CD4-positive, alpha-beta T cell treated with Interleukin-15 for 1 hour (primary cell): ENCODE data around the gene RBM5.

ENCODE experiments used
- DNase-seq: peaks from one replicate; pipeline ENCODE4 v3.0.0-alpha.2; 2020

RBM5 gene

GRCh38 chr3:50140990-50141389, 52.3 kb downstream of the RBM5 start:
- DNase-seq: no peak

DNA sequence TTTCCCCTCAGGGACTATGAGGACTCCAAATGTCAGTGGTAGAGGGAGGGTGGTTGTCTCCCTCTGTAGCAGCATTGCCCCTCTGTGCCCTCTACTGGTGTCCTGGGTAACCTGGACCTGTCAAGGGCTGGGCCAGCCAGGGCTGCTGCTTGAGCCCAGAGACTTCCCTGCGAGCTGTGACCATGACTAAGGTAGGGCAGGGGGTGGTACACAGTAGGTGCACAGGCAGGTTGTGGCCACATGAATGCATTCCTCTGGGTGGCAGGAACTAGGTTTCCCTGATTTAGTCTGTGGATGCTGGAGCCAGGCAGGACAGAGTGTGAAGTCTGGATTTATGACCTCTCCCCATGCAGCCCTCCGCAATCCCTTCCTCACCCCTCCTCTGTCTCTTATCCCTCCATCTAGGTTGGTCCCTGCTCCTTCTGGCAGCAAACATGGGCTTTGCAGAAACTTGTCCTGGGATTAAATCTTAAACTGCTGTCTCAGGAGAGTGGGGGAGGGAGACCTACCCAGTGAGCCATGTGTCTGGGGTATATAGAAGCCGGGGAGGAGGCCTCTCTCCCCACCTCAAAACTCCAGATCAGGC, 57.7 kb downstream of the RBM5 start:
- no peak for DNase-seq

DNA sequence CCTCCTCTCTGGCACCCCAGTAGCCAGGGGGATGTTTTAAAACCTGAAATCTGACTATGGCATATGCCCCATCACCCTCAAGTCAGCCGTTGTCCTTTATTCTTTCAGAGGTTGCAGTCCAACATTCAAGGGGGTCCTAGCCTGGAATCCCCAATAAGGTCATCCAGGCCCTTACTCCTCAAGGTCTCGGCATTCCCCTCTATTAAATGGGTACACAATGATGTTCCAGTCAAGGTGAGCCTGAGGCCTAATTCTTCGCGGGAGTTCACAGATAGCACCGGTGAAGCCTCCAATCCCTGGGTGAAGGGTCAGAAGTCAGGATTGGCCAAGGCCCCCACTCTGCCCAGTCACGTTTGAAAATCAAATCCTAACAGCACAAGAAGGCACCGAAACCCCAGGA, 58.3 kb downstream of the RBM5 start:
- DNase-seq: no peak

DNA sequence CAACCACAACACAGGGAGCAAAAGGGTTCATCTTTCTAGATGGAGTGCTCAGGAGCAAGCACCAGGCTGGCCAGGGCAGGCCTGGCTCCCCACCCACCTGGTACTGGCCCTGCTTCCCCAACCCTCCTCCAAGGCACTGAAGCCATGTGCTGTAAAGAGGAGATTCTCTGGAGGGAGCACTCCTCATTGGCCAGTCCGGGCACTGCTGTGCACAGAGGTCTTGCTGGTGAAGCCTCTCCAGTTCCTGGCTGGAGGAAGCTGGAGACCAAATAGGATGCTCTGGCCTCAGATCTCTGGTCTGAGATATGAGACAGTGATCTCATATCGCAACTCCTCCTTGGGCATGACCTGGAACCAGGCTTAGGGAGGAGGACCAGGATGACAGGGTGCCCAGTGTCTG, 58.7 kb downstream of the RBM5 start:
- DNase-seq: no peak

DNA sequence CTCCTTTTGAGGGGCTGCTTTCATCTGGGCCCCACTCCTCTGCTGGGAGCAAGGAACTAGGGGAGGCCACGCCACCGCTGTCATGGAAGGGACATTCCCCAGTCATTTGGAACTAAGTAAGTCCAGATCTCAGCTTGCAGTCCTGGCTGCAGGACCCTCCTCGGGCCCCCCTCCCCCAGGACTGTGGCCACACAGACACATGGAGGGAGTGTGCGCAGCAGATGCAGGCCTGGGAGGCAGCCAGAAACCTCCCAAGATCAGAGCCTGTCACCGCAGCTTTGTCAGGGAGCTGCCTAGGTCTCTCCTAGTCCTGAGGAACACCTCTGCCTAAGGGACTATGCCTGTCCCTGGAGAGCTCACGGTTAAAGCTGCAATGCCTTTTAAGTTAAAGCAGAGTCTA, 59.1 kb downstream of the RBM5 start:
- DNase-seq: no peak

- DNase-seq: no peak
Measured at GRCh38 chr3:50150404-50150750, 61.7 kb downstream of the RBM5 start.

DNA sequence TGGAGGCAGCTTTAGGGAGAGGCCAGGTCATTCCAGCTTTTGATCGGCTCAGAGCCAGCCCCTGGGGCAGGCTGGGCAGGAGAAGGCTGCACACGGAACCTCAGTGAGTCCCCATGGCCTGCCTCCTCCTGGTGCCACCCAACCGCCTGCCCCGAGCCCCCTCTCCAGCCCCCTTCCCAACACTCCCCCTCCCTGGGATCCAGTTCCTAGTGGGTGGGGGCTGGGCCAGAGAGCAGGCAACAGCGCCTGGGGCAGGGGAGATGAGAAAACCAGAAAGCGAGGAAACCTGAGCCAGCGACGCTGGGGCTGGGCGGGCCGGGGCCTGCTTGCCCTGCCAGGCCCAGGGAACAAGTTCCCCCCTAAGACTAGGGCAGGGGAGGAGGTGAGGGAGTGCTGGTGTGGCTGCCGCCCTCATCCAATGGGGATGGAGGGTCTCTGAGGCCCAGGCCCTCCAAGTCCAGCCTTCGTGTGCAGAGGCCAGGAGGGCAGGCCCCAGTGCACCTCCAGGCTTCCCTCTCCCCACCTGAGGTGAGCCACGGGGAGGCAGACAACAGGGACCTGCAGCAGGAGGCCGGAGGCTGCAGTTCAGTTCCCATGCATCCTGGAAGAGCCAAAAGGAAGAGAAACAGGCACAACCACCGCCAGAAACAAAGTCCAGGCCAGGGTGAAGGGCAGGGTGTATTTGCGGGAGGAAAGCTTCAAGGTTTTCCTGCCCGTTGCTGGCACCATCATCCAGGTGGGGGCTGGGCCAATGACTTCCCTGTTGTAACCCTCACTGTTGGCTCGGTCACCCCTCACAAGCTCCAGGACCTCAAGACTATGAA, 62.4 kb downstream of the RBM5 start:
- no peak for DNase-seq

DNA sequence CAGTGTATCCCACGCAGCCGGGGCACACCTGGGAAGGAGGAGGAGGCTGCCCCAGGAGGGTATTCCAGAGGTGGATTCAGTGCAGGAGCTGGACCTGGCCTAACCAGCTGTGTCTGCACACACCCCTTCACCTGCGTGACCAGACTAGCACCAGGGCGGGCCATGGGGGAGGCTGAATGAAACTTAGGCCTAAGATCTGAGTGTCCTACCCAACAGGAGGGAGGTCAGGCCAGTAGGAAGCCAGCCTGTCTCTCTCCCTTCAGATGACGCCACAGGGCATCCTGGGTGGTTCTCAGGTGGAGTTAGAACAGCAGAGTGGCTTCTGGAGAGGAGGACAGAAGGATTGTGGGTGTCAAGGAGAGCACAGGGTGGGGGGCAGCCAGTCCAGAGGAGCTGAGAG, 63.0 kb downstream of the RBM5 start:
- no peak for DNase-seq

DNA sequence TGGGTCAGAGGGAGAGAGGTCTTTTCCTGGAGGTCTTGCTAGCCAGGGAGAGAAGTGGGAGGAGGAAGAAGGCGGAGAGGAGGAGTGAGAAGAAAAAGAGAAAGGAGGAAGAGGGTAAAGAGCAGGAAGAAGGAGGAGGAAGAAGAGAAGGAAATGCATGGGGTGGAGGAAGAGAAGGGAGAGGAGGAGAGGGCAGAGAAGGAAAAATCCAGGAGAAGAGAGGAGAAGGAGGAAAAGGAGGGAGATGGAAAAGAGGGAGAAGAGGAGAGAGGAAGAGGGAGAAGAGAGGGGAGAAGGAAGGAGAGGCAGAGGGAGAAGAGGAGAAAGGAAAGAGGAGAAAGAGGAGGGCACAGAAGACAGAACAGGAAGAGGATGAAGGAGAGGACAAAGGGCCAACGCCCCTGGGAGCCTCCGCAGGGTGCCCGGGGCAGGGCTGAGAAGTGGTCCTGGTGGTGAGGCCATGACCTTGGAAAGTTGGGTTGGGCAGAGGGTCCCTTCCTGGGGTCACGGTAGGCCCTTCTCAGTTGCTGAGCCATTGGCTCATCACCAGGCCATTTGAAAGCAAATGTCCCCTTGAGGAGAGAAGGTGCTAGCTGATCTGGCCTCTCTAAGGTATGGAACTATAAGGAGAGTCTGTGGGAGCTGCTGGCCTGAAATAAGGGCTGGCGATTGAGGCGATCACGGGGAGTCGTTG, 65.2 kb downstream of the RBM5 start:
- DNase-seq: no peak

- DNase-seq: no peak
Measured at GRCh38 chr3:50154476-50154839, 65.7 kb downstream of the RBM5 start.

GRCh38 chr3:50154840-50155490, 66.2 kb downstream of the RBM5 start, which contains the start of gene SEMA3F:
Gene SEMA3F (plus strand): TSS chr3:50155324. CDS start chr3:50159623, 4,299 bp downstream.
- peak; percentile 72 for DNase-seq

GRCh38 chr3:50155491-50155878, 66.8 kb downstream of the RBM5 start:
- no peak for DNase-seq

- no peak for DNase-seq
Measured at GRCh38 chr3:50155891-50156290, 67.2 kb downstream of the RBM5 start.

GRCh38 chr3:50156549-50157493, 68.1 kb downstream of the RBM5 start:
- no peak for DNase-seq

DNA sequence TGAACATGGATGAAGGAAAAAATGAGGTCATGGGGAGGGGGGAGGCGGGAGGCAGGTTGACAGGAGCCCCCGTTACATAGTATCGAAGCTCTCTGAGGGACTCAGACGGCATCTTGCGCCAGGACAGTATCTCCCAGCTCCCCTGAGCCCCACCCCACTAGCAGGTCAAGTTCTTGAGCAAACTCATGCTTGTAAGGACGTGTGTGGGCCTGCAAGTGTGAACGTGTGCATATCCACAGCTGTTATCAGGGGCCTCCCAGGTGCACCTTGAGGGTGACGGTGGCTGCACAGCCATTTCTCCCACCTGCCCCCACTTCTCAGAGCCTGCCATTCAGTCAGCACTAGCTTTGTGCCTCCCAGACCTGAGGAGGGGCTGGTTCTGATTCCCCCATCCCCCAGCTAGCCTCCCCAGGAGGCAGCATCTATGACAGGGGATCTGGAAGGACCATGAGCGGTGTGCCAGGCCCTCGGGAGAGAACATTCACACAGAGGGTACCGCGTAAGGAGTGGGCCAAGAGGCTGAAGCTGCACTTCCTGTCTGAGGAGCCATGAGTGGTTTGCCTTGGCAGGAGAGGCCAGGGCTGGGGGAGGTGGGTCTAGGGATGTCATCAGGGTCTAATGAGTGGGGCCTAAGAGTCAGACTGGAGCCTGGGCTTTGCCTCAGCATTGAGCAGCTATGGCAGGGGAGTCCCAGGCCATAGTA, 69.3 kb downstream of the RBM5 start:
- no peak for DNase-seq

- DNase-seq: no peak
Measured at GRCh38 chr3:50158530-50159146, 69.9 kb downstream of the RBM5 start.

DNA sequence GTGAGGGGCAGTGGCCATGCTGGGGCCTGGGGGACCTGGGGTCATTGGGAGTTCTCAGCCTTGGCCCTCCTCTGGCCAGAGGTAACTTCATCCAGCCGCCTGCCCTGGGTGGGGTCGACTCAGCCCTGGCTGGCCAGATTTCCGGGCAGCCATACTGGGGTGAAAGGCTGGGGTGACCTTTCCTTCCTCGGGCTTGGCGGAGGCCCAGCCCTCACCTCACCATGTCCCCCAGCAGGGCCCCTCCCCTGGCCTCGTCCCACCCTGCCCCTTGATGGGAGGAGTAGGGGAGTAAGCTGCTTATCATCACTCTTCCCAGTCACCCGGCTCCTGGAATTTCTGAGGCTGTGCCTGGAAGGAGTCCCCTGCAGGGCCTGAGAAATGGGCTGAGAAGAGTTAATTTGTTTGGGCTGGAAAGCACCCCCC, 71.9 kb downstream of the RBM5 start:
- DNase-seq: no peak

DNA sequence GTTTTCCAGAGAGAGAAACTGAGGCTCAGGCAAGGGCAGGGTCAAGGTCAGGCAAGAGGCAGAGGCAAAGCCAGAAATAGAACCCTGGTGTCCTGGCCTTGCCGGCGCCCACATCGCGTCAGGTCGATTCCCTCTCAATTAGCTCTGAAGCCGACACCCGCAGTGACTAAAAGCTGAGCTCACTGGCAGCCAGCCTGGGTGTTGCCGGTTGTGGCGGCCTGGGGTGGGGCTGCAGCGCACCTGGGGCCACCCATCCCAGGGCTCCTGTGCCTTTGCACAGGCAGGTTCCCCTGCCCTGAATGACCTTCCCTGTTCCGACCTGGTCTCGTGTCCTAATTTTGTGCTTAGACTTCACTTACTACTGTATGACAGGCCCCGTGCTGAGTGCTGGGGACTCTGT, 72.6 kb downstream of the RBM5 start:
- DNase-seq: no peak

DNA sequence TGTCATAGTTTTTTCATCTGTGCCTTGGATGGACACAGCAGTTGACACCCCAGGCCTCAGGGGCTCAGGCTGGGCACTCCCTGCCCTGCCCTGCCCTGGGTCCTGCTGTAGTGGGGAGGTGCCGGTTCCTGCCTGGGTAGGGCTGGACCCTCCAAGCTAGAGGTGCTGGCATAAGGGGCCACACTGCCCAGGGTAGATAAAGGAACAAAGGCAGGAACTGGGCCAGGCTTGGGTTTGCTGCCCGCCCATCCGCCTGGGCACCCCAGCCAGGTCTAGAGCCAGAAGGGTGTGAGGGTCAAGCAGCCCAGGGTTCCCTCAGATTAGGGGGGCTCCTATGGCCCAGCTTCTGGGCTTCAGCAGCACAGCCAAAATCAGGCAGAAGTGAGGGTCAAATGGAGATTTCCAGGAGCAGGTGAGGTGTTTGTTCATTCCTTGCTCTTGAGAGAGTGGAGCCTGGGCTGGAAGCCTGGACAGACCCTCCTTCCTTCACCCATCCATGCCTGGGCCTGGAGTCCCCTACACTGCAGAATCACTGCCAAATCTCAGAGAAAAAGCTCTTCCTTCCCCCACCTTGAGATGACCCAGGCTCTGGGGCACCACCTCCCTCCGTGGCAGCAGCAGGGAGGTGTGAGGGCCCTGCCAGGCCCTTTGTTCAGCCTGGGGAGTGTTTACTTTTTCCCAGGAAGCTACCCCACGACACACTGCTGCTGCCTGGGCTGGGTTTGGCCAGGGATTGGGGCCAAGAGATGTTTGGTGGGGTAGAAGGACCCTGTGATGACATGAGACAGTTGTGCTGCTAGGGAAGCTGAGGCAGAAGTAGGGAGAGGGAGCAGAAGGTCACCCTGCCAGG, 73.5 kb downstream of the RBM5 start:
- DNase-seq: no peak
